IMR-90 (cell line): ENCODE data around the gene GPR107. TPM values are rescaled to one million over a fixed set of nuclear protein-coding genes. Genes with fewer than 3 reads are reported as not detected.

Experiments used
- ATAC-seq: fragments of 200-7000 bp; cut with Tn5 transposase; 2 replicates; pipeline ENCODE4 v1.9.1; 2020; ENCODE audit warnings: low read depth, mild to moderate bottlenecking, moderate library complexity
- BruUV-seq: library from RNA; stranded (reverse); fragments of 400-500 nt; replicated peaks from 2 replicates; lab custom pipeline; 2021; lab: Mats Ljungman, UMichigan
- CTCF ChIA-PET: fragments of 300-600 bp; formaldehyde crosslinking; extraction: SDS; loops from one replicate; lab custom pipeline; 2021; ENCODE audit warnings: antibody characterized with exemption; lab: Yijun Ruan, JAX
- POLR2A ChIA-PET: fragments of 300-600 bp; sonication (Branson Sonifier 250); formaldehyde crosslinking; loops from one replicate; lab custom pipeline; 2022; ENCODE audit warnings: antibody characterized with exemption; ENCODE audit not compliant: unreplicated experiment; lab: Charles Lee
- DNase-seq: peaks from one replicate; pipeline ENCODE4 v3.0.0; 2013
- H2AFZ ChIP-seq: replicated peaks from 2 replicates; pipeline ENCODE3; 2013; ENCODE audit warnings: low read length, mild to moderate bottlenecking; ENCODE audit not compliant: poor library complexity
- H2AK5ac ChIP-seq: 2 replicates; pipeline ENCODE4 v1.6.1; 2013; ENCODE audit warnings: low read depth, low read length, inconsistent platforms
- H2AK9ac ChIP-seq: replicated peaks from 2 replicates; pipeline ENCODE3; 2013; ENCODE audit warnings: mild to moderate bottlenecking, low read depth, low read length, moderate library complexity; ENCODE audit not compliant: poor library complexity
- H2BK120ac ChIP-seq: 2 replicates; pipeline ENCODE4 v1.6.1; 2013; ENCODE audit warnings: low read depth, low read length, inconsistent platforms
- H2BK15ac ChIP-seq: 3 replicates; pipeline ENCODE4 v1.6.1; 2013; ENCODE audit warnings: low read depth, low read length, inconsistent platforms
- H2BK20ac ChIP-seq: 2 replicates; pipeline ENCODE4 v1.6.1; 2013; ENCODE audit warnings: low read depth, mild to moderate bottlenecking, inconsistent platforms, low read length, moderate library complexity
- H2BK5ac ChIP-seq: 2 replicates; pipeline ENCODE4 v1.6.1; 2013; ENCODE audit warnings: mild to moderate bottlenecking, low read depth, low read length, inconsistent platforms; ENCODE audit not compliant: poor library complexity, severe bottlenecking
- H3K14ac ChIP-seq: replicated peaks from 2 replicates; pipeline ENCODE4 v1.6.1; 2013; ENCODE audit warnings: low read depth, low read length, inconsistent platforms
- H3K18ac ChIP-seq: 2 replicates; pipeline ENCODE4 v1.6.1; 2013; ENCODE audit warnings: low read depth, low read length, control low read depth
- H3K23ac ChIP-seq: 2 replicates; pipeline ENCODE4 v1.6.1; 2013; ENCODE audit warnings: low read depth, low read length, inconsistent platforms
- H3K27ac ChIP-seq: 2 replicates; pipeline ENCODE4 v1.5.1; 2013; ENCODE audit warnings: mild to moderate bottlenecking, control low read depth, low read length; ENCODE audit not compliant: insufficient read depth
- H3K27me3 ChIP-seq: 2 replicates; pipeline ENCODE4 v1.6.1; 2013; ENCODE audit warnings: low read length; ENCODE audit not compliant: control insufficient read depth, insufficient read depth
- H3K36me3 ChIP-seq: 2 replicates; pipeline ENCODE4 v1.6.1; 2013; ENCODE audit warnings: low read length, mixed read lengths; ENCODE audit not compliant: control insufficient read depth, insufficient read depth
- H3K4ac ChIP-seq: 2 replicates; pipeline ENCODE4 v1.6.1; 2013; ENCODE audit warnings: low read depth, low read length, inconsistent platforms
- H3K4me1 ChIP-seq: 2 replicates; pipeline ENCODE4 v1.6.1; 2013; ENCODE audit warnings: low read length, mixed read lengths; ENCODE audit not compliant: control insufficient read depth, insufficient read depth
- H3K4me2 ChIP-seq: 2 replicates; pipeline ENCODE4 v1.6.1; 2013; ENCODE audit warnings: low read depth, mild to moderate bottlenecking, control low read depth, low read length, moderate library complexity
- H3K4me3 ChIP-seq: 2 replicates; pipeline ENCODE4 v1.5.1; 2013; ENCODE audit warnings: low read depth, mild to moderate bottlenecking, control low read depth, low read length, moderate library complexity; ENCODE audit not compliant: insufficient read depth
- H3K56ac ChIP-seq: 2 replicates; pipeline ENCODE4 v1.6.1; 2013; ENCODE audit warnings: low read length, inconsistent platforms; ENCODE audit not compliant: insufficient read depth; ENCODE audit errors: extremely low read depth
- H3K79me1 ChIP-seq, 2 experiments: 2 replicates each; pipeline ENCODE4 v1.6.1; 2013; ENCODE audit warnings: low read length in 2 of 2, inconsistent platforms in 1 of 2, low read depth in 1 of 2
- H3K9ac ChIP-seq: 2 replicates; pipeline ENCODE4 v1.6.1; 2013; ENCODE audit warnings: low read depth, low read length, control low read depth
- H3K9me1 ChIP-seq: 2 replicates; pipeline ENCODE4 v1.6.1; 2013; ENCODE audit warnings: low read length, inconsistent platforms; ENCODE audit not compliant: insufficient read depth
- H3K9me3 ChIP-seq: 2 replicates; pipeline ENCODE4 v1.6.1; 2013; ENCODE audit warnings: low read length; ENCODE audit not compliant: control insufficient read depth, insufficient read depth
- H4K20me1 ChIP-seq: 2 replicates; pipeline ENCODE4 v1.6.1; 2013; ENCODE audit warnings: low read length, inconsistent platforms; ENCODE audit not compliant: insufficient read depth
- H4K5ac ChIP-seq: 2 replicates; pipeline ENCODE4 v1.6.1; 2013; ENCODE audit warnings: mild to moderate bottlenecking, low read depth, low read length, control low read depth
- H4K8ac ChIP-seq, 2 experiments: 2 replicates each; pipeline ENCODE4 v1.6.1; 2013; ENCODE audit warnings: low read depth in 2 of 2, low read length in 2 of 2, control low read depth in 1 of 2, inconsistent platforms in 1 of 2
- H4K91ac ChIP-seq: 2 replicates; pipeline ENCODE4 v1.6.1; 2013; ENCODE audit warnings: low read depth, low read length, inconsistent platforms; ENCODE audit not compliant: insufficient read depth
- BHLHE40 ChIP-seq: fragments of 150-350 bp; IDR thresholded peaks from 2 replicates; pipeline ENCODE4 v1.6.1; 2016; ENCODE audit warnings: mild to moderate bottlenecking, low read depth, low read length
- CEBPB ChIP-seq: IDR thresholded peaks from 2 replicates; pipeline ENCODE4 v1.6.1; 2012; ENCODE audit warnings: low read depth, low read length, improper control_type of control experiment
- CHD1 ChIP-seq: IDR thresholded peaks from 2 replicates; pipeline ENCODE4 v1.6.1; 2012; ENCODE audit warnings: low read depth, low read length, improper control_type of control experiment
- ELK1 ChIP-seq: fragments of 150-350 bp; IDR thresholded peaks from 2 replicates; pipeline ENCODE4 v1.6.1; 2016; ENCODE audit warnings: low read depth, mild to moderate bottlenecking, low read length, moderate library complexity, borderline replicate concordance
- MAFK ChIP-seq: IDR thresholded peaks from 2 replicates; pipeline ENCODE4 v1.6.1; 2012; ENCODE audit warnings: low read depth, low read length, improper control_type of control experiment
- MAZ ChIP-seq: IDR thresholded peaks from 2 replicates; pipeline ENCODE4 v1.6.1; 2012; ENCODE audit warnings: low read depth, mild to moderate bottlenecking, low read length, improper control_type of control experiment, moderate library complexity, borderline replicate concordance
- MXI1 ChIP-seq: IDR thresholded peaks from 2 replicates; pipeline ENCODE4 v1.6.1; 2012; ENCODE audit warnings: low read depth, mild to moderate bottlenecking, low read length, moderate library complexity, borderline replicate concordance
- NFE2L2 ChIP-seq: fragments of 150-350 bp; IDR thresholded peaks from 2 replicates; pipeline ENCODE4 v1.6.1; 2016; ENCODE audit warnings: low read depth, mild to moderate bottlenecking, low read length
- POLR2A ChIP-seq: IDR thresholded peaks from 2 replicates; pipeline ENCODE4 v1.6.1; 2012; ENCODE audit warnings: mild to moderate bottlenecking, low read depth, low read length
- RAD21 ChIP-seq: IDR thresholded peaks from 2 replicates; pipeline ENCODE4 v1.6.1; 2012; ENCODE audit warnings: low read length, improper control_type of control experiment
- RCOR1 ChIP-seq: IDR thresholded peaks from 2 replicates; pipeline ENCODE4 v1.6.1; 2012; ENCODE audit warnings: mild to moderate bottlenecking, low read length, improper control_type of control experiment; ENCODE audit not compliant: insufficient replicate concordance
- SMC3 ChIP-seq: fragments of 150-350 bp; IDR thresholded peaks from 2 replicates; pipeline ENCODE4 v1.6.1; 2016; ENCODE audit warnings: low read depth, mild to moderate bottlenecking, antibody characterized with exemption, low read length, moderate library complexity
- USF2 ChIP-seq: fragments of 150-350 bp; IDR thresholded peaks from 2 replicates; pipeline ENCODE4 v1.6.1; 2017; ENCODE audit warnings: mild to moderate bottlenecking, antibody characterized with exemption, low read length, low read depth
- WGBS, 2 experiments: methylation state at CpG; one replicate each; pipeline versions ENCODE4 v1.1.5 to v1.1.7; 2013; ENCODE audit warnings: missing lambda C conversion rate in 2 of 2; ENCODE audit not compliant: insufficient read length in 1 of 2; ENCODE audit errors: extremely low coverage in 2 of 2; 5-methylcytosine and 5-hydroxymethylcytosine counted together
- dilution Hi-C: fragments of 300-500 bp; cut with HindIII; formaldehyde crosslinking; loops from one replicate; pipeline ENCODE4 v1.14.3; 2018; ENCODE audit warnings: low sequenced_read_pairs; ENCODE audit not compliant: unreplicated experiment
- in situ Hi-C: fragments of 300-500 bp; cut with MboI; formaldehyde crosslinking; loops from 3 replicates; pipeline ENCODE4 v1.14.3; 2019; ENCODE audit warnings: low sequenced_read_pairs, inconsistent platforms, mixed read lengths
- intact Hi-C: fragments of 100-400 bp; cut with micrococcal nuclease; formaldehyde crosslinking; loops from 2 replicates; pipeline ENCODE4 v1.10.0; 2022
- polyA plus RNA-seq, 3 experiments: library from polyadenylated mRNA; depleted of rRNA; stranded (reverse); fragments of >200 nt; gene quantifications; 2 replicates each; pipeline ENCODE4 v1.2.3, GENCODE V29; 2012; ENCODE audit warnings: low replicate concordance in 1 of 3
- total RNA-seq: library from RNA; depleted of rRNA; stranded (reverse); fragments of >200 nt; gene quantifications from 2 replicates; pipeline ENCODE4 v1.2.3, GENCODE V29; 2012

GPR107 gene
- total and polyA plus RNA-seq, 2 of the 4 experiments (the other 2 are of a cell fraction) = 16.7 to 21.6 TPM

- peaks cover 3 to 26% of the 10 kb centered on the region in 2 experiments; a peak in 3 of 4 replicates for H3K79me1 ChIP-seq
- H3K36me3 ChIP-seq = peaks cover 41% of the 10 kb centered on the region
- no peaks in the 10 kb centered on the region for H3K27me3 ChIP-seq
- H3K4me1 ChIP-seq = no peaks in the 10 kb centered on the region
- no peak overlapping the region for H3K56ac ChIP-seq
- H3K4me3 ChIP-seq = no peak overlapping the region
- no peak overlapping the region for H2BK15ac ChIP-seq
- POLR2A ChIA-PET = no interaction called here
- H2AK9ac ChIP-seq = no peak overlapping the region
- H3K14ac ChIP-seq = no peak overlapping the region
- H2AFZ ChIP-seq = no peak overlapping the region
- no peak overlapping the region for H2AK5ac ChIP-seq
- no peak overlapping the region for H2BK20ac ChIP-seq
- DNase-seq = no peak
- H3K18ac ChIP-seq = no peak overlapping the region
- no peak overlapping the region for H3K4me2 ChIP-seq
- no peak overlapping the region for H3K27ac ChIP-seq
- no peak for ATAC-seq
- peaks cover 10% of the 10 kb centered on the region for H3K9me1 ChIP-seq
- no TSS peak for BruUV-seq
- no peak for TF ChIP-seq RAD21
- TF ChIP-seq CHD1 = no peak
- no peak for TF ChIP-seq BHLHE40
- TF ChIP-seq ELK1 = no peak
- TF ChIP-seq CEBPB = no peak
- no peak for TF ChIP-seq MXI1
- no peak for TF ChIP-seq RCOR1
- TF ChIP-seq MAFK = no peak
- TF ChIP-seq NFE2L2 = no peak
- TF ChIP-seq MAZ = no peak
- TF ChIP-seq USF2 = no peak
- TF ChIP-seq SMC3 = no peak
- TF ChIP-seq POLR2A = no peak
- no peak overlapping the region for H3K9ac ChIP-seq
- intact Hi-C loops (no loop called here), in situ Hi-C loops (no loop called here), dilution Hi-C loops (no loop called here)
- no peak overlapping the region for H3K23ac ChIP-seq
- no peak overlapping the region for H4K8ac ChIP-seq
- H4K5ac ChIP-seq = no peak overlapping the region
- no peaks in the 10 kb centered on the region for H4K20me1 ChIP-seq
- no peaks in the 10 kb centered on the region for H3K9me3 ChIP-seq
- no peak overlapping the region for H2BK5ac ChIP-seq
- H3K4ac ChIP-seq = no peak overlapping the region
- CTCF ChIA-PET = no interaction called here
- 100% methylated on average over 2 of the region's 7 CpGs; no CpG with 5 or more reads in 1 of the 2 experiments for WGBS, 2 experiments
- H2BK120ac ChIP-seq = no peak overlapping the region
- no peak overlapping the region for H4K91ac ChIP-seq
These were observed 30.6 kb downstream of the GPR107 start for GRCh38 chr9:130084337-130084736.
